ENCODE measurements around the gene AUTS2.

AUTS2 gene

DNA sequence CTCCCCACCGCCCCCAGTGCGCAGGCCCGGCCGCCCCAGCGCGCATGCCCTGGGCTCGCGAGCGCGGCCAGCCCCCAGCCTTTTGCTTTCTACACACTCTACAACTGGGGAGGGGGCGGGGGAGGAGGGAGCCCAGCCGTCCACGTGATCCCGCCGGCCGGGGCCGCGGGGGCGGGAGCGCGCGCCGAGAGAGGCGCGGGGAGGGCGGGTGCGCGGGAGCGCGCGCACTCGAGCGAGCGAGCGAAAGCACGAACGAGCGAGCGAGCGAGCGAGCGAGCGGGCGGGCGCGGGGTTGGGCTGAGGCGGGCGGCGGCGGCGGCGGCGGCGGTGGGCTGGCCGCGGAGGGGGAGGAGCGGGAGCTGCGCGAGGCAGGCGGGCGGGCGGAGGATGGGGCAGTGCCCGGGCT lies at the start of gene AUTS2:
Gene AUTS2 (plus strand): TSS at position 395 of the 406 bp plus-strand sequence. CDS start 1,179 bp downstream, outside the sequence.
- DNase-seq, result peak; percentile 88

DNA sequence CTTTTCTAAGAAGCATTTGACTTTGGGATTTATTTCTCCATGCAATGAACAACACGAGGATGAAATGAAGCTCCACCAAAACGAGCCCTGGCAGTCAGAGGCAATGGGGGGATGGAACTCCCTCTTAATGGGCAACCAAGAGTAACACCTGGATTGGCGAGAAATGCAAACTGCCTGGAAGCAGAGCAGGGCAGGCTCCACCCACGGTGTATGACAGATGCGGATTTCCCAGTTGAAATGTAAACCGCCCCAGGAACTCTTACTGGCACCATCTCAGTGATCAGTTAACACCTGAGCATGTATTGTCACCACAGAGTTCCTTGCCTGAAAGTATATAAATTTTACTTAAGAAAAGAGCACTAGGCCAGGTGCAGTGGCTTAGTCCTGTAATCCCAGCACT lies 47.3 kb upstream of the AUTS2 start:
- no peak for DNase-seq

DNA sequence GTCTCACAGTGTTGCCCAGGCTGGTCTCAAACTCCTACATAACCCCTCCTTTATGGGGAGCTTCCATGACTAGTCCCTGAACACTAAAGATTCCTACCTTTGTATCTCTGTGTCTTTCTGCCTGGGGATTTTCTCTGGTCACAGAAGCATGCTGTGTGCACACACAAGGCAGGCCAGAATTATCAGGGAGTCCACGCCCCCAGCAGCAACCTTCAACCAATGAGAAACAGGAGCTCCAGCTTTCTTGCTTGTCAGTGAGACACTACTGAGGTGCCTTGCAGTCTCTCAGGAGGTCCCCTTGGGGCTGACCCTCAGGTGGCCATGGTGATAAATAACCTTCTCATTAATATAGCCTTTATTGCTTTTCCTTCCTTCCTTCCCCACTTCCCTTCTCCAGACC lies 45.1 kb upstream of the AUTS2 start:
- peak; percentile 28 for DNase-seq

DNA sequence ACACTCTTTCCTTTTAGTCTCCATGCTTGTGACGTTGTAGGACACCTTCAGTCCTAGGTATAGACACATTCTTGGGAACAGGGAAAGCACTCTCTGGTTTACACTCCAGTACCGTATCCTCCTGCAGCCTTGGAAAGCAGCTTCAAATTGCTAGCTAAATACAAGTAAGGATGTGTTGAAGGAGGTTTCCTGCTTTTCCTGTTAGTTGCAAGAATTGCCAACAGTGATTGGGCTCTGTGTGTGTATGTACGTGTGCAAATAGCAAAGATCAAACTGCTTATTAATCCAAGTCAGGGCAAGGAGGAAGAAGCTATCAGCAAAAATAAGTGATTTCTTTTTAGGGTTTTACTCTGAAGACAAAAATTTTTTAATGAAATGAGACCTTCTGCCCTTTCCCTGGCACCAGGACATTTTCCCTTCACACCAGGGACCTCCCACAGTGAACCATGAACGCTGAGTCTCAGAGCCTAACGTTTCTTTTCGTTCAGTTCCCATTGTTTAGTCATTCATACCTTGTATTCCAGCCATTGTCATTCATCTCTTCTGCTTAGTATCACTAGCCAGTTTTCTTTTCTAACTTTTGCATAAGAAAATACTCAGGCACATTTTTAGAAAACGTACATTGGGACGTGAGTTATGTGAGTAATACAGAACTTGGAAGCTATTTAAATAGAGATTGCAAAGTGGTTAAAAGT lies 36.9 kb upstream of the AUTS2 start:
- no peak for DNase-seq

DNA sequence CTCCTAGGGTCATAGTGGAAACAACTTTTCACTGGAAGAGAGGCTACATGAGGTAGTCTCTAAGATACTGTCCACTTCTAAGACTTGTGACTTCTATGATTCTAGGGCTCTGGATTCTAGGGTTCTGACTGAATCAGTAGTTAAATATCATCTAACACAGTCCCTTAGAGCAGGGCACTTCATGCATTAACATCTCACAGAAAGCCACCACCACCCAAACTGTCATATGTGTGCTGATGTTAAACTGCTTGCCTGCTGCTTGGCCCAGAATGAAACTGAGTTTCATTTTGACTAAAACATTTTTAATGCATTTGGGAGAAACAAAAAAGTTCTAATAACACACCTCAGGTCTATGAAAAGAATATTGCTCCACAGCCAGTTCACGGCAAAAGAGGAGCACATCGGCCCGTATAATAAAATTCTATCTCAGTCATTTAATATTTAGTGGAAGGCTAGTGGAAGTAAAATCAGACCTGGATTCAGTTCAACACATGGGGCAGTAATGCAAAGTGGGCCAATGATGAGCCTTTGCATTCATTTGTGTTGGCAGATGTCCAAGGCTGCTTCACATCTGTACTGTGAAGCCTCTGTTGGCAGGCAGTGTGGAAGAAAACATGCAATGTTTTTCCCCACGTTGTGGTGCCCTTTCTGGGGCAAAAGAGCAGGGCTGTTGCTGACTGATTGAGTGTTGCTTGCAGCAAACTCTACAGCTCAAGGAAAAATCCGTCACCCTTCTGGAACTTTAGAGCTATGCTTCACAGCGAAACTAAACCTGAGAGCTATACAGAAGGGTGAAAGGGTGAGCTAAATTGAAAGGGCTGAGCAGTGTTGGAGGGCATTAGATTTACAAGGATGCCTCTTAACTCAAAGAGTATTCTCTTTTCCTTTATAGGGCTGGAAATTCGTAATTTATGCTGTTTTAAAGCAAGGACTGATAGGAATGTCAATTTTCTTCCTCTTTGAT lies 33.5 kb upstream of the AUTS2 start:
- DNase-seq, result peak; percentile 82

DNA sequence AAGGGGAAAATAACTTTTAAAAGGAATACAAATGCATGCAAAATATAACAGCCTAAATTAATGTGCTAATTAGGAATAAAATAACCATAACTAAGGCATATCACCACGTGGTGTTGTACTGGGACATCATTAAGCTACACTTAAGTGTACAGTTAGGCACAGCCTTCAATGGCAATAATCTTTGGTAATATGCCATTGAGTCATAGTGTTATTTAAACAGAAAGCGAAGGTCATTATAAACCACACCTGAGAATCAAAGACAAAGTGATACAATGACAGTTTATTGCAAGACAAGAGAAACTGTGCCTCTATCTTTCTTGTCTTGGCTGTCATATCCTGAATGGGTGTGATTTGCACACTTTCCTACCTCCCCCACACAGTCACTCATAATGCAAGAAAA lies 30.5 kb upstream of the AUTS2 start:
- no peak for DNase-seq

DNA sequence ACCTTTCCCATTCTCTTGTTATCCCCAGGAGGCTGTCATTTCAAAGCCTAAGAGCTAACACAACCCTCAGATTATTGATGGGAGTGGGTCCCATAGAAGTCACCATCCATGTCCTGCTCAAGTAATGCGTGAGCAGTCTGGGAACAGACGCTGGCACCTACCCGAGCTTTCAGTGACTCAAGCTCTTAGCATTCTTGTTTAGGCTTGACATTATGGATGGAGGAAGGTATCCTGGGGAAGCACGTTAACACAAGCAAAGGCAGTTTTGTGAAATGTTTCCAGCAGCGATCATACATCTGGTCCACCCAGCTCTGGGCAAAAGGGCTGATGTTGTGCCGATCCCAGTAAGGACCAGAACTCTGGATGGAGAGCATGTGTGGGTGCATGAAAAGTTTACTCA lies 30.0 kb upstream of the AUTS2 start:
- DNase-seq, result no peak

DNA sequence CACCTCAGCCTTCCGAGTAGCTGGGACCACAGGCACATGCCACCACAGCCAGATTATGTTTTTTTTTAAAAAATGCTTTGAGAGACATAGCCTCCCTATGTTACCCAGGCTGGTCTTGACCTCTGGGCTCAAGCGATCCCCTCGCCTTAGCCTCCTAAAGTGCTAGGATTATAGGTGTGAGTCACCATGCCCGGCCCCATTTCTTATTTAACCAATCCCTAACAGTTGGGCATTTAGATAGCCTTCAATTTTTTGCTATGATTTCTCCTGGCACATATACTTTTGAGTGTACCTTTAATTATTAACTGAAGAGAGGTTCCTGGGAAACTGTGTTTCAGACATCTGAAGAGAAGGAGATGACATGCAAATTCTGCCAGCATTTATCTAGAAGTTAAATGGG lies 22.6 kb upstream of the AUTS2 start:
- no peak for DNase-seq

DNA sequence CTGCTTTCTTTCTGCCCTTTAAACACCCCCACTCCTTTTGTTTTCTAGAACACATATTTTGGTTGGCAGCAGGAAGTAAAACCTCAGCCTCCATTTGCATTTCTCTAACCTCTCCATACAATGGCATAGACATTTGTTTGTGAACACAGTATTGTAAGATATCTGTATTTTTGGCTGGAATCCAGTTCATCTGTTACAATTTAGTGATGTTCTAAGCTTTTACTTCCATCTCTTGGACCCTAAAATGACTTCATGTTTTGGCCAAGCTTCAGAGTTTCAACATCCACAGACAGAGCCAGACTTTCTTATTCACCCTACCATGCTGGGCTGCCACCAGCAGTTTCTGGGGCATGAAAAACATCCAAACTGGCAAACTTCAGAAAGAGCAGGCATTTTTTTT lies 21.1 kb upstream of the AUTS2 start:
- DNase-seq, result no peak

DNA sequence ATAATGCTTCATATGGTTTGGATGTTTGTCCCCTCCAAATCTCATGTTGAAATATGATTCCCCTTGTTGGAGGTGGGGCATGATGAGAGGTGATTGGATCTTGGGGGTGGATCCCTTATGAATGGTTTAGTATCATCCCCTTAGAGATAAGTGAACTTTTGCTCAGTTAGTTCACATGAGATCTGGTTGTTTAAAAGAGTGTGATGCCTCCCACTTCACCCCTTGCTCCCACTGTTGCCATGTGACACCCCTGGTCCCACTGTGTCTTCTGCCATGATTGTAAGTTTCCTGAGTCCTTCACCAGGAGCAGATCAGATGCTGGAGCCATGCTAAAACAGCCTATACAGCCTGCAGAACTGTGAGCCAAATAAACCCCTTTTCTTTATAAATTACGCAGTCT lies 13.1 kb upstream of the AUTS2 start:
- no peak for DNase-seq

DNA sequence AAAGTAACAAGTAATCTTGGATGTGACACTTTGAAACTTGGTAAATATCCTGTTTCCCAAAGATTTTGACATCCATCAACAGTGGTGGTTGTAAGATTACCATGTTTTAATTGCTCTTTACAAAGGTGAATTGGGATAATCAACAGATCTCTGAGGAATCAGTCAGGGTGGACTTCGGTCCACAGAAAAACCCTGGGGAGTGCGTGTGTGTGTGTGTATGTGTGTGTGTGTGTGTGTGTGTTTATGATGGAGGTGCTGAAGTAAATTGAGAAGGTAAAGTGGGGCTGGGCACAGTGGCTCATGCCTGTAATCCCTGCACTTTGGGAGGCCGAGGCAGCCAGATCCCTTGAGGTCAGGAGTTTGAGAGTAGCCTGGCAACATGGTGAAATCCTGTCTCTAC lies 12.0 kb upstream of the AUTS2 start:
- no peak for DNase-seq

DNA sequence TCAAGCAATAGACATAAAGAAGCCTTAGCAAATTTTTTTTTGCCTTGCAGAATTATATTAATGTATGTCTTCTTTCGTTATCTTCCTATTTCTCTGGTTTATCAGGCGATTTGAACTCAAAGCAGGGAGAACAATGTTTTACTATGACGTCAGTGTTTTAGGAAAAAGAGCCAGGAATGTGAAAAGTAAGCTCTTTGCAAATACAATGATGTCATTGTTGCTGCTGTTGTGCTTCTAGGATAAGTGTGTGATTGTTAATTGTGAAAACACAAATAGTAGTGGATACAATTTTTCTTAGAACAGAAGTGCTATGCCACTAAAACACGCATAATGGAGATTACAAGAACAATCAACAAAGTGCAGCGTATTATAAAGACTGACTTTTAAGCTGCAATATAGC lies 9.5 kb upstream of the AUTS2 start:
- no peak for DNase-seq

DNA sequence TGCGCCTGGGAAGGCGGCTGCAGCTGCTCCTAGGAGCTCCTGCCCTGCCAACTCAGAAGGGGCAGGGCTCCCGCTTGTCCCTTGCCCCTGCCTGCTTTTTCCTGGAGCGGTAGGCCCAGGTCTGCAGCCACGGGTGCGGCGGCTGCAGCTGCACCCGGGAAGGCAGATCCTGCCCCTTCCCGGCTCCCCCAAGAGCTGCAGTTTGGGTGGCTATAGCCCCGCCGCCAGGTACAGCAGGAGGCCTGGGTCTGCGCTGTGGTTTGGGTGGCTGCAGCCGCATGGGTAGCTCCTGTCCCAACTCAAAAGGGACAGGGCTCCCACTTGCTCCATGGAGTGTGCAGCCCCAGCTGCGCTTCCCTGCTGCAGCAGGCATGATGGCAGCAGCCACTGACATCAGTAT lies 6.5 kb upstream of the AUTS2 start:
- DNase-seq, result no peak

DNA sequence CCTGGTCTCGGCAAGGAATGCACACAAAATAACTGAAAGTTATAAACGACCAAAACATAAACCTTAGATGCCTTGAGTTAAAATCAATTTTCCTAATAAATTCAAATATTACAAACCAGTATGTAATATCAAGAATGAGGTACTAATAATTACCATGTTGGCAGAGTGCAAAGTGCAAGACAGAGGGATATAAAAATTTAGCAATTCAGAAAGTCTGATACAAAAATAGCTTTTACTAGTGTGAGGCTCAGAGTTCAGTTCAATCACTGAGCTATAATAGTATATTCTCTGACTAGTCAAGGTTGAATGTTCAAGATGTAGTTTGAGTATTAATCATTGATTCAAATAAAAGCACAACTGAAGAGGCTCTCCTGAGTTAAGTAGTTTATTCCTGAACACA lies 4.8 kb upstream of the AUTS2 start:
- no peak for DNase-seq

DNA sequence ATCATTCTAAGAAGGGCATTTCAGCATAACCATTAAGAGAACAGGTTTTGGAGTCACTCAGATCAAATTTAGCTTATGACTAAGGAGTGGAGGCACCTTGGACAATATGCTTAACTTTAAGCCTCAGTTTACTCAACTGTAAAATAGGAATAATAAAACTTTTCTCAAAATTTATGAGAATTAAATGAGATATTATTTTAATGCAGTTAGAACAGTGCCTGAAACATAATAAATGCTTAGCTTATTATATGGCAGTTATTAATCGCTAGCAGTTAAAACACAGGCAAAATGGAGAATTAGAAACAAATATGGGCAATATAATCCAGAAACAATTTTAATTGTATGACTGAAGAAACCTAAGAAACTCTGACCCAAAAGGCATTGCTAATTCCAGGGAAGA lies 2.9 kb upstream of the AUTS2 start:
- no peak for DNase-seq

DNA sequence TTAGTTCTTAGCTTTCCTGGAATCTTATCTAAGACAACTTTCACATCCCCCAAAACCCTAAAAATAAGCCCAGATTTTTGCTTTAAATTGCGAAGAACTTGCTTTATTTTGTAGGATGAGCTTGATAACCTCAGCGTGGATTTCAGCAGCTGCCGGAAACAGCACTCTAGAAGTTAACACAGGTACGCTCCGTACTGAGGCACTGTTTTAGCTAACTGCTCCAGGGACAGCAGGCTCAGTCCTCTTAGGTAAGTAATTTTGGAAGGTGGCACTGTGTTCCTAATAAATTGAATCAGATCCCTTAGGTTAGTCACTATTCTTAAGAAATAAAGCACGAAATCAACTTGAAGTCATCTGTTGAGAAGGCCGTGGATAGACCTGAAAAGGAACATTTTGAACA lies 2.2 kb upstream of the AUTS2 start:
- no peak for DNase-seq

DNA sequence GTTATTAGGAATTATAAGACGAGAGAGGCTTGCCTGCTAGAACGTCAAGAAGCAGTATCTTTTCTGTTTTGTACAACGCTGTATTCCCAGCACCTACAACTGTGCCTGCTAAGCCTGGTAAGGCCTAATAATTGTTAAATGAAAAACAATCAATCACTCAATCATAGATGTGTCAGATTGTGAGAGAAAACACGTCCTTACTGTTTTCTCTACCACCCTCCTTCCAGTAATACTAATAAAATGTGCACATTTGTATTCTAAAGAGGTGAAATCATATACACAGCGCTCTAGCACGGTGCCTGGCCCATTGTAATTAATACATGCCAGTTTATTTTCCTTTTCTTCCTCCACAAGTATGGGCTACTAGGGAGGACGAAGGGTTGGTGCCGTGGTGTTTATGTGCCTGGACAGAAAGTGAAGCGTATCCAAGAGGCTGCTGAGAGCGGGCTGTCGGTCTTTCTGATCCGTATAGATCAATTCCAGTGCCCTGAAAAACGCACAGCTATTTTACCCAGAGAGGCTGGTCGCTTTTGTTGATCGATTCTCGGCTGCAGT lies 1.5 kb upstream of the AUTS2 start:
- no peak for DNase-seq

DNA sequence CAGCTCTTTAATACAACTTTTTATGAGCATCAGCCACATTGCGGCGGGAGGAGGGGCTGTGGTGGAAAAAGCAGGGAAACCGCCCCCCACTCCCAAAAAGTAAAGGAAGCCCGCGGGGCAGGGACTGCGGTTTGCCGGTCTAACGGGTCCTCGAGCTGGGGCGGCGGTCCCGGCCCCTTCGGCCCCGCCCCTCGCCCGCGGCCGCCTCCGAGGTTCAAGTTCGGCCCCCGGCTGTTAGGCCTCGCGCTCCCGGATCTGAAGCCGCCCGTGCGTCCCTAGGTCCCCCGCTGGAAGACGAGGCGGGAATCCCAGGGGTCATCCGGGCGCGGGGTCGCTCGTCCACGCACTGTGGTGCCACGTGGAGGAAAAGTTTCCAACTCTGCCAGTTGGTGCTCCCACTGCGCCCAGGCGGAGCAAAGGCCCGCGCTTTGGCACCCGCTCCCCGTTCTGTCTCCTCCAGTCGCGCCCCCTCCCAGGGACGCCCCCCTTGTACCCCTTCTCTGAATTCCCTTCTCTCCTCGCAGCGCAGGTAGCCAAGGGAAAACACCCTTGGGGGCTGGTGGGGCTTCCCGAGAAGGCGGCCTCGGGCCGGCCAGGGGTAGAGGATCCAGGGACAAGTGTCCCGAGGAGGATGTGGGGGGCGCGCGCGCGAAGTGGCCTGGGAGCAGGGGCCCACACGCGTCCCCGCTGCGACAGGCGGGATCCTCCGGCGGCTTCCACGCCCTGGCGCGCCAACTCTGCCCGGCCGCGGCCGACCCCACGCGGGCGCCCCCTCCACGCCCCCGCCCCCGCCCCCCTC lies 798 bp upstream of the AUTS2 start:
- peak; percentile 69 for DNase-seq

DNA sequence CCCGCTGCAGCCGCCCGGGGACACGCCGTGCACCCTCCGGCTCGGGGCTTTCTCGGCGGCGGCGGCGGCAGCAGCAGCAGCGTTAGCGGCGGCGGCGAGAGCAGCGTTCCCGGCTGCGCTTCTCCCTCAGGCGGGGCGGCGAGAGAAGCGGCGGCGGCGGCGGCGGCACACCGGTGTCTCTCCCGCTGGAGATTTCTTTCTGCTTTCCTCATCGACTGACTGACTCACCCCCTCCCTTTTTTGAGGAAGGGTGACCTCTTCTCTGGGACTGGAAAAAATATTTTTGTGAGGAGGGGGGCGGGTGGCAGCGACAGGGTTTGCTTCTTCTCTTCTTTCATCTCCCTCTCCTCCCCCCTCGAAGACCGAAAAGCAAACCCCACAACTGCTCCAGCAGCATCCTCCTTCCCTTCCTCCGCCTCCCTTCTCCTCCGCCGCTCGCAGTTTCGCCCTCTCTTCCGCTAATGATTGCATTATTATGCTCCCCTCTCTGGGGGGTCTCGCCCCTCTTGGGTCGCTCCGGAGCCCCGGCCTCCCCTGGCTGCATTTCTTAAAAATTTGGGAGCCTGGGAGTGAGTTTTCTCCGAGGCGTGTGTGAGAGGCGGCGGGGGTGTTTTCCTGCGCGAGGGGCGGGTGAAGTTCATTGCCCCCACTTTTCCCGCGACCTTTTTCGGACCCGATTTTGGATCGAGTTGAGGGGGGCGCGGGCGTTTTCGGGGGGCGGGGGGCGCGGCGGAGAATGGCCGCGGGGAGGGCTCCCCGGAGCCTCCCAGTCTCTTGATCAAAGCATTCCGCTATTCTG lies 411 bp downstream of the AUTS2 start:
- peak; percentile 58 for DNase-seq

DNA sequence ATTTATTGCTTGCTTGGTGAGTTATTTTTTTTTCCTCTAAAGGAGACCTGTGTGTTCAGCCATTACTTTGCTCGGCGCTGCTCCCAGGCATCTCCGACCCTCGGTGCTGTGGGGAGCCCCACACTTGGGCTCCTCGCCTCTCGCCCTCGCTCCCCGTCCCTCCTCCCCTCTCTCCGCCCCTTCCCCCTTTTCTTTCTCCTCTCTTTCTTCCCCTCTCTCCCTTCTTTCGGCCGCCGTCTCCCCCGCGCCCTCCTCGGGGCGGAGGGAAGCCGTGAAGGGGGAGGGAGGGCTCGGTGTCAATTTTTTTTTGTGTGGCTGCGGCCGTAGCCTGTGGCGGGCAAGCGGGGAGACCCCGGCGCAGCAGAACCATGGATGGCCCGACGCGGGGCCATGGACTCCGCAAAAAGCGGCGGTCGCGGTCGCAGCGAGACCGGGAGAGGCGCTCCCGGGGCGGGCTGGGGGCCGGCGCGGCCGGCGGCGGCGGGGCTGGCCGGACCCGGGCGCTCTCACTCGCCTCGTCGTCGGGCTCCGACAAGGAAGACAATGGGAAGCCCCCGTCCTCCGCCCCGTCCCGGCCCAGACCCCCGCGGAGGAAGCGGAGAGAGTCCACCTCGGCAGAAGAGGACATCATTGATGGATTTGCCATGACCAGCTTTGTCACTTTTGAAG lies 1.1 kb downstream of the AUTS2 start:
- DNase-seq, result peak; percentile 37

DNA sequence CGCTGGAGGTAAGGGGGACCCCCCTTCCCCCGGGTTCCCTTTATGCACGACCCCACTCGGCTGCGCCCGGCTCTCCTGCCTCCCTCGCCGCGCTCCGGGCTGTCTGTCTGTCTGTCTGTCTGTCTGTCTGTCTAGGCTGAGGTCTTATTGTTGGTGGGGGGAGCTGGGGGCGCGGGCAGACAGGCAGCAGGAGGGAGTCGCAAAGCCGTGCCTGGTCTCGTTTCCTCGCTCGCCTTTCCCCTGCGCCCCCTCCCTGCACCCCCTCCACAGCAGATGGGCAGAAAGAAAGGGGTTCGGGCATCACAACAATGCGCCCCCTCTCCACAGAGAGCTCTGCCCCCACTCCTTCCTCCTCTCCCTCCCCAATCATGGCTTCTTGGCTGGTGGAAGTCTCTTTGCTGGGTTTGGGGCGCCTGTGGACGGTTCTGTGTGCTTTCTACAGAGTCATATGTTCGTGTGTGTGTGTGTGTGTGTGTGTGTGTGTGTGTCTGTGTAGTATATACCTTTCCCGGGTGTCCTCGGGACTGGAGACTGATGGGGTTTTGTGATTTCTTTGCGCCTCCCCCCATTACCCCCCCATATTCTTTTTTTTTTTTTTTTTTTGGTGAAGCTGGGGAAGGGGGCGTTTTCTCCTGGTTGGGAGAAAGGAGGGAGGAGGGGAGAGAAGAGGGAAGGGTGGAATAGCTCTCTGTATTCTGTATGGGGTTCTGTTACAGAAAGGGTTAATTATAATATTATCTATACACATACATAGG lies 1.9 kb downstream of the AUTS2 start:
- DNase-seq, result peak; percentile 33

Data from hematopoietic multipotent progenitor cell treated with erythropoietin and hydrocortisone succinate and interleukin-3 and kit ligand, for 6 days (in vitro differentiated cells).